GM19351 (cell line): ENCODE measurements around the gene UBFD1.
"Not testable (repeated sequence)": the region's sequence is repeated elsewhere in the genome, so short reads cannot be mapped to it uniquely, and the experiment has no call there.

Source experiments
- ATAC-seq: cut with Tn5 transposase; IDR thresholded peaks from one replicate; pipeline ENCODE4 v1.9.1; 2021; ENCODE audit warnings: mild to moderate bottlenecking, moderate library complexity; ENCODE audit not compliant: unreplicated experiment

The UBFD1 gene

DNA sequence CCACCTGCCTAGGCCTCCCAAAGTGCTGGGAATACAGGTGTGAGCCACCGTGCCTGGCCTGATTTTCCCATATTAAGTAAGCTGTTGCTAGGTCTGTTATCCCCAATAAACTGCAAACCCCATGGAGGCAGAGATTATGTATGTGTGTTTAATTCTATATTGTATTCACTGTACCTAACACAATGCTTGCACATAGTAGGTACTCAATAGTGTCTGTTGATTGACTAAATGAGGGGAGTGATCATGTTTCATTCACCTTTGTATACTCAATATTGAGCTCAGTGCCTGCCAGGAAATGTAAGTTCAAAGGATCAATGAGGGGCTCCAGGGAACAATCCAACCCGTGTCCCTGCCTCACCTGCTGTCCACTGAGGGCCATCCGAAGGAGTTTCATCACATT, 32.6 kb upstream of the UBFD1 start:
- no peak for ATAC-seq

DNA sequence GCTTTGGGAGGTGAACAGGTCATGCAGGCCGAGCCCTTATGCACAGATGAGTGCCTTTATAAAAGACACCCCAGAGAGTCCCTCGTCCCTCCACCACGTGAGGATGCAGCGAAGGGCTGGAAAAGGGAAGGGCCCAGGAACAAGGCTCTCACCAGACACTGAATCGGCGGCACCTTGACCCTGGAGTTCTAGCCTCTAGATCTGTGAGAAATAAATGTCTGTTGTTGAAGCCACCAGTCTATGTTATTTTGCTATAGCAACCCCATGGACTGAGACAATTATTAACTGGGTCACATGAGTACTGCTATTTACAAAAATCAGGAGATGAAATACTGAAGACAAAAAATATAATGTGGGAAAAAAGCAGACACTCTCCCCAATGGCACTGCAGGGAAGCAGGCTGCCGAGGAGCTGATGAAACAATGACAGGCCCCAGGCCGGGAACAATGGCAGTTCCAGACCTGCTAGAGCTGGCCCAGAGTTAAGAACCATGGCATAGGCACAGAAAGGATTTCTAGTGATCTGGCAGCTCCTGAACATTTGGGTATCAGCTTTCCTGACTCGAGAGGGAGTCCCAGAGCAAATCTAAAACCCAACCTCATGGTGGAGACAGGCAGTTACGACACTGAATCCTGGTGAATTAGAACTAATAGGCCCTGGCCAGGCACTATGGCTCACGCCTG, 29.4 kb upstream of the UBFD1 start:
- no peak for ATAC-seq

DNA sequence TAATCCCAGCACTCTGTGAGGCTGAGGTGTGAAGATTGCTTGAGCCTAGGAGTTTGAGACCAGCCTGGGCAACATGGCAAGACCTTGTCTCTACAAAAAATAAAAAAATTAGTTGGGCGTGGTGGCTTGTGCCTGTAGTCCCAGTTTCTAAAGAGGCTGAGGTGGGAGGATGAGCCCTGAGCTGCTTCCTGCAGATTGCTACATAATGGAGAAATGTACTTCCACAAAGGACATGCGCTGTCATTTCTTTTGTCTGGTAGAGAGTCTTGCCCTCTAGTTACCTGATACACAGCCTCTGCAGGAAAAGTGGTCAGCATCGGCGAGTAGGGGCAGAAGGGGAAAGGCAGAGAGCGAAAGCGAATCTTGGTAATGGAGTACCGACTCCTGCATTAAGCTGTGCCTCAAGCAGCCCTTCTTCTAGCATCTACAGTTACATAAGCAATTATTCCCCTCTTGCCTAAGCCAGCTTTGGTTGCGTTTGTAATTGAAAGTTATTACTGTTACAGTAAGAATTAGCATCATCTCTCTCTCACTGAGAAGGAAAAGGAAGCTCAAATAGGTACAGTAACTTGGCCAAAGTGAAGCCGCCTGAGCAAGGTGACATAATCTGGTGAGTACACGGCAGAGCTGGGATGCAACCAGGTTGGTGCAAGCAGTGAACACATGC, 28.8 kb upstream of the UBFD1 start:
- no peak for ATAC-seq

- ATAC-seq: no peak
Measured at GRCh38 chr16:23530062-23530461, 27.5 kb upstream of the UBFD1 start.

DNA sequence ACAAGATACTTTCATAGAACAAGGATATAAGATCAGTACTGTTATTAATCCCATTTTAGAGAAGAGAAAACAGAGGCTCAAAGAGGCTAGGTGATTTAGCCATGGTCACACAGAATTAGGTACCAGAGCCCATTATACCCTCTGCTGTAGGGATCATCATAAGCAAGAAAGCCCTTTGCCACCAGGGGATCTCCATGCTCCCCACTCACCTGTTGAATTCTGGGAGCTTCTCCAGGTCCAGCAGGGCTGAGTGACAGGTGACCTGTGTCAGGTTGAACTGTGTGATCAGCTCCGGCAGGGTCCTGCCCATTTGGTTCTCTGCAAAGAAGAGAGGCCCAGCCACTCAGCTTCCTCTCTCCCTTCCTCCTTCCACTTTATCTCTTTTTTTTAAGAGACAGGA, 25.1 kb upstream of the UBFD1 start:
- ATAC-seq: no peak

- ATAC-seq: no peak
Measured at GRCh38 chr16:23534868-23535860, 22.4 kb upstream of the UBFD1 start.

- ATAC-seq: no peak
Measured at GRCh38 chr16:23535901-23536300, 21.6 kb upstream of the UBFD1 start.

- no peak for ATAC-seq
Measured at GRCh38 chr16:23537390-23537789, 20.1 kb upstream of the UBFD1 start.

GRCh38 chr16:23538919-23539278, 18.6 kb upstream of the UBFD1 start:
- ATAC-seq: no peak

DNA sequence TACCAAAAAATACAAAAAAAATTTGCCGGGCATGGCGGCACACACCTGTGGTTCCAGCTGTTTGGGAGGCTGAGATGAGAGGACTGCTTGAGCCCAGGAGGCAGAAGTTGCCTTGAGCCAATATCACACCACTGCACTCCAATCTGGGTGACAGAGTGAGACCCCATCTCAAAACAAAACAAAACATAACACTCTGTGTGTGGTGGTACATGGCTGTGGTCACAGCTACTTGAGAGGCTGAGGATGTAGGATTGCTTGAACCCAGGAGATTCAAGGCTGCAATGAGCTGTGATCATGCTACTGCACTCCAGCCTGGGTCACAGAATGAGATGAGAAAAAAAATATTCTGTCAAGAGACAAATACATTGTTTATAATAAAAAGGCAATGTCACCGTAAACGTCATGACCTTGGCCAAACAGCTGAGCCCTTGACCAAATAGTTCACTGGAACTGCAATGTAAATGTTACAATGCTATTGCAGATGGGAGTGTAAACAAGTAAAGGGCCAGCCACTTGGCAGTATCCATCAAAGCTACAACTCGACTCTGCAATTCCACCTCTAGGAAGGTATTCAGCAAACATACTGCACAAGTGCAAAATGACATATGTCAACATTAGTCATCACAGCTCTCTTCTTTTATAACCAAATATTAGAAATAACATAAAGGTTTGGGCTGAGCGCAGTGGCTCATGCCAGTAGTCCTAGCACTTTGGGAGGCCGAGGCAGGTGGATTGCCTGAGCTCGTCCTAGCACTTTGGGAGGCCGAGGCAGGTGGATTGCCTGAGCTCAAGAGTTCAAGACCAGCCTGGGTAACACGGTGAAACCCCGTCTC, 17.3 kb upstream of the UBFD1 start:
- ATAC-seq: no peak

DNA sequence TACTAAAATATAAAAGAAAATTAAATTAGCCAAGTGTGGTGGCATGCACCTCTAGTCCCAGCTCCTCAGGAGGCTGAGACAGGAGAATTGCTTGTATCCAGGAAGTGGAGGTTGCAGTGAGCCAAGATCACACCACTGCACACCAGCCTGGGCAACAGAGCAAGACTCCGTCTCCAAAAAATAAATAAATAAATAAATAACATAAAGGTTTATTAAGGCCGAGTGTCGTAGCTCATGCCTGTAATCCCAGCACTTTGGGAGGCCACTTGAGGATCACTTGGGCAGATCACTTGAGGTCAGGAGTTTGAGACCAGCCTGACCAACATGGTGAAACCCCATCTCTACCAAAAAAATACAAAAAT, 16.7 kb upstream of the UBFD1 start:
- not testable (repeated sequence) for ATAC-seq

DNA sequence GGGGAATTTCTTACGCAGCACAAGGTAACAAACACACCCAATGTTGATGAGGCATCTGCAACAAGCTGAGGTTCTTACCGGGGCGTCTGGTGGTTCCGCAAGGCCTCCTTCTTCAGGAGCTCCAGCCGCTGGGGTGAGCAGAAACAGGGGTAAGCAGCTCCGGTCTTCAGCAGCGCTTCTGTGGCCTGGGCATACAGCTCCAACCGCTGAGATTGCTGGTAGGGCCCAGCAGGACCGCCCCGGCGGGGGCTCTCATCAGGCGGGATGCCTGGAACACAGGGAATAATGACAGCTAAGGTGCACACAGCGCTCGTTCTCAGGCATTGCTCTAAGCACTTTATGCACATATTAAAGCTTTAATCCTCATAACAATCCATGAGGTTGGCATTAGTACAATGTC, 13.1 kb upstream of the UBFD1 start:
- ATAC-seq: no peak

DNA sequence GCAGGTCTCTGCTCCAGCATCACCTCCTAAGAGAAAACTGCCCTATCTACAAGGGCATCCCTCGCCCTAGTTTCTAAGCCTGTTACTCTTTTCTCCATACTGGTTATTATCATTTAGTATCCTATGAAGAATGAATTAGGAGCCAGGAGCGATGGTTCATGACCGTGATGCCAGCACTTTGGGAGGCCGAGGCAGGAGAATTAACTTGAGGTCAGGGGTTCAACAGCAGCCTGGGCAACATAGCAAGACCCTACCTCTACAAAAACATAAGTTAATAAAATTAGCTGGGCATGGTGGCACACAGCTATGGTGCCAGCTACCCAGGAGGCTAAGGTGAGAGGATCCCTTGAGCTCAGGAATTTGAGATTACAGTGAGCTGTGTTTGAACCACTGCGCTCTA, 7.6 kb upstream of the UBFD1 start:
- ATAC-seq: no peak

GRCh38 chr16:23552161-23552560, 5.4 kb upstream of the UBFD1 start:
- no peak for ATAC-seq

- ATAC-seq: no peak
Measured at GRCh38 chr16:23554536-23554935, 3.0 kb upstream of the UBFD1 start.

GRCh38 chr16:23557779-23558702, 514 bp downstream of the UBFD1 start:
- peak; percentile 6 for ATAC-seq

DNA sequence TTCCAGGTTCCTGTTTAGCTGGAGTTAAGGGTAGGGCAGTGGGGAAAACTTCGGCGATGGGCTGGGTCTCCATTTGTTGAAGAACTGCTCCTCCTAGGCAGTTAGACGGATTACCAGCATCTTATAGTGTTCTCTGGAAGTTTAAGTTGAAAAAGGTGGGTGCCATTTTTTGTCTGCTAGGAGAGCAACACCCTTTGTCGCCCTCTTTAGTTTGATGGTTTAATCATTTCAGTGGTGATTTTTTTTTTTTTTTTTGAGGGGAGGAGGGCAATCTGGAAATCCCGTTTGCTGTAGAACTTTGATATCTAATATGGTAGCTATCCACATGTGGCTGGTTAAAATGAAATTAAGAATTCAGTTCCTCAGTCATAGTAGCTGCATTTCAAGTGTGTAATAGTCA, 4.1 kb downstream of the UBFD1 start:
- ATAC-seq: no peak

DNA sequence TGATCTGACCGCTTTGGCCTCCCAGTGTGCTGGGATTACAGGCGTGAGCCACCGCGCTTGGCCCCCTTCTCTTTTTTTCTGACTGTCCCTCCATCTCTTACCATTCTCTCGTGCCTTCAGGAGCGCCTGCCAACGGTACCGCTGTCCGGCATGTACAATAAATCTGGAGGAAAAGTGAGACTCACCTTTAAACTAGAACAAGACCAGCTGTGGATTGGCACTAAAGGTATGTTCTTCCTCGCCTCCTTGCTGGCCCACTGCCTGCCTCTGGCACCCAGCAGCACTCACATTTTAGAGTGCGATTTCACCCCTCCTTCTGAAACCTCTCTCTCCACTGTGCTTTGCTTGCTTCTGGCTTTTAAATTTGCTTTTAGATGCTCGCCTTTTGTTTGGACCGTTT, 5.0 kb downstream of the UBFD1 start:
- no peak for ATAC-seq

- ATAC-seq: no peak
Measured at GRCh38 chr16:23563186-23563585, 5.7 kb downstream of the UBFD1 start.
